ENCODE measurements around the gene SUMO1. TPM values are rescaled to one million over a fixed set of nuclear protein-coding genes. Genes with fewer than 3 reads are reported as not detected.

The SUMO1 gene
- total RNA-seq, 6 experiments from 2014 or later, result 135 to 153 (median 147) TPM

DNA sequence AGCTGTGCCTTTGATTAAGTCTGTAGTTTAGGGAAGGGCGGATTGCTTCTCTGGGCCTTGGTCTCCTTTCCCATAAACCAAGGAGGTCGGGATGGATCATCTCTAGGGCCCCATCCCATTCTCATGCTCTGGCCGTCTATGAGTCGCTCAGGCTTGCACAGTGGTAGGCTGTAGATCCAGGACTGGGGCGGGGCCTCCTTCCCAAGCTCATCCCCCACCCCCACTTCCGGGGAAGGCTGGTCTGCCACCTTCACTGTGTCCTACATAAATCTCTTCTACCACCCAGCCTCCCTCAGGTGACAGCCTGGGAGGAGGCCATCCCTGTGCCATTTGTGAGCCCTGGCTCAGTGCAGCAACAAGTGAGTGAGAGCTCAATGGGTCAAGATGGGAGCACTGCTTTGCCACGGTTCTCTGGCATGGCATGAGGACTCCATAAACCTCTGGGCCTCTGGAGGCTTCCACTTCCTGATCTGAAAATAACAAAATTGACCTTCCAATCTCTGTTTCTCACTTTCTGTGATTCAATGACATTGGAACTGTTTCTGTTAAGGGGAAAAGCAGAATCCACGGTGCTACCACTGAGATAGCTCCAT lies 68.5 kb downstream of the SUMO1 start:
- Mint-ChIP-seq H3K9me3 (no peaks in the 10 kb centered on the region), H3K27ac (no peak overlapping the region), H3K36me3 (ENCODE audit: low read depth) (no peaks in the 10 kb centered on the region), H3K27me3 (ENCODE audit: insufficient read depth) (no peaks in the 10 kb centered on the region), H3K4me1 (ENCODE audit: low read depth) (peaks cover 18% of the 10 kb centered on the region), H3K4me3 (no peak overlapping the region)
- no peak for DNase-seq
- TF ChIP-seq, protein P1, sequence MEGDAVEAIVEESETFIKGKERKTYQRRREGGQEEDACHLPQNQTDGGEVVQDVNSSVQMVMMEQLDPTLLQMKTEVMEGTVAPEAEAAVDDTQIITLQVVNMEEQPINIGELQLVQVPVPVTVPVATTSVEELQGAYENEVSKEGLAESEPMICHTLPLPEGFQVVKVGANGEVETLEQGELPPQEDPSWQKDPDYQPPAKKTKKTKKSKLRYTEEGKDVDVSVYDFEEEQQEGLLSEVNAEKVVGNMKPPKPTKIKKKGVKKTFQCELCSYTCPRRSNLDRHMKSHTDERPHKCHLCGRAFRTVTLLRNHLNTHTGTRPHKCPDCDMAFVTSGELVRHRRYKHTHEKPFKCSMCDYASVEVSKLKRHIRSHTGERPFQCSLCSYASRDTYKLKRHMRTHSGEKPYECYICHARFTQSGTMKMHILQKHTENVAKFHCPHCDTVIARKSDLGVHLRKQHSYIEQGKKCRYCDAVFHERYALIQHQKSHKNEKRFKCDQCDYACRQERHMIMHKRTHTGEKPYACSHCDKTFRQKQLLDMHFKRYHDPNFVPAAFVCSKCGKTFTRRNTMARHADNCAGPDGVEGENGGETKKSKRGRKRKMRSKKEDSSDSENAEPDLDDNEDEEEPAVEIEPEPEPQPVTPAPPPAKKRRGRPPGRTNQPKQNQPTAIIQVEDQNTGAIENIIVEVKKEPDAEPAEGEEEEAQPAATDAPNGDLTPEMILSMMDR (IDR thresholded peaks at IDR 0.05), result no peak

DNA sequence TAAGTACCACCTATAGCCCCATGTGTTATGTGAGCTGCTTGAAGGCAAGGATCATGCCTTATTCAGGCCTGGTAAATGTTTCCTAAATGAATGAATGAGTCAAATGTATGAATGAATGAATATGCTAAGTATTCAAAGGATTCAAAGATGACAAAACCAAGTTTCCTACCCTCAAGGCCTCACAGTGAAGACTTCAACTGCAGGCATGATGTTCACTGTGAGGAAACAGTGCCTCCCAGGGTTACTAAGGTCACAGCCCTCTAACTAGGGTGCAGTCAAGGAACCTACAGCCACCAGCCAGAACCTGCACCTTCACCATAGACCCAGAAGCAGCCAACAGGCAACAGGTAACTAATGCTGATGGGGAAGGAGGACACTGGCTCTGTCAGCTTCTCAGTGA lies 69.3 kb downstream of the SUMO1 start:
- no peak for DNase-seq
- Mint-ChIP-seq H3K27ac (no peak overlapping the region), H3K4me1 (ENCODE audit: low read depth) (peaks cover 25% of the 10 kb centered on the region), H3K9me3 (no peaks in the 10 kb centered on the region), H3K4me3 (no peak overlapping the region), H3K36me3 (ENCODE audit: low read depth) (no peaks in the 10 kb centered on the region), H3K27me3 (ENCODE audit: insufficient read depth) (no peaks in the 10 kb centered on the region; the same call in 1 of the 2 replicates)
- TF ChIP-seq, protein P1 (IDR thresholded peaks at IDR 0.05), result no peak

DNA sequence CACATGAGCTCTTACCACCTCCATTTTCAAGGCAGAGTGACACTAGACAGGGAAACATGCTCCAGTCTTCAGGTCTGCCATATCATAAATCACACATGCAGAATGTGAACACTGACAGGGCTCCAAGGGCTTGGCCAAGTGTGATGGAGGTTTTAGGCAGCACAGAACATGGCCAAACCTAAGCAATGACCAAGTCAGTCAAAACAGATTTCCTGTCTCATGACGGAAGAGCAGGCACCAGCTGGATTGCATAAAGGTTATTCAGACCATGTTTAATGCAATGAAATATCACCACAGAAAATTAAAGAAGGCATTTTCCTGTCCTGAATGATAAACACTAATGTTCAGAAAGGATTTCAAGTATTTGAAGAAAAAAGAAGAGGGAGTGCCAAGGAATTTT lies 72.5 kb downstream of the SUMO1 start:
- no peaks in the 10 kb centered on the region for H3K9me3 Mint-ChIP-seq
- no peak overlapping the region for H3K27ac Mint-ChIP-seq
- TF ChIP-seq, protein P1 (IDR thresholded peaks at IDR 0.05), result no peak
- peaks cover 29% of the 10 kb centered on the region for H3K4me1 Mint-ChIP-seq (ENCODE audit: low read depth)
- DNase-seq, result no peak
- H3K4me3 Mint-ChIP-seq, result no peak overlapping the region
- H3K27me3 Mint-ChIP-seq (ENCODE audit: insufficient read depth), result no peaks in the 10 kb centered on the region; the same call in 1 of the 2 replicates
- no peaks in the 10 kb centered on the region for H3K36me3 Mint-ChIP-seq (ENCODE audit: low read depth)

DNA sequence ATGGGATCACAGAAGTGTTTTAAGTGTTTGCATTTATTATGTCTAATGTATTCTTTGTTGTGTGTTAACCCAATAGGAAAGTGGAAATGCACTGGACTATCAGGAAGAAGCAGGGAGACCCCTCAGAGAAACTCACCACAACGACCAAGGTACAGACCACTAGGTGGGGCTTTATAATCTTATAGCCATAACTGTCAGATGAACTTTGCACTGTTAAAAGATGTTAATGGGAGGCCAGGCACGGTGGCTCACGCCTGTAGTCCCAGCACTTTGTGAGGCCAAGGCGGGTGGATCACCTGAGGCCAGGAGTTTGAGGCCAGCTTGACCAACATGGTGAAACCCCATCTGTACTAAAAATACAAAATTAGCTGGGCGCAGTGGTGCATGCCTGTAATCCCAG lies 73.2 kb downstream of the SUMO1 start:
- H3K36me3 Mint-ChIP-seq (ENCODE audit: low read depth), result no peaks in the 10 kb centered on the region
- TF ChIP-seq, protein P1 (IDR thresholded peaks at IDR 0.05), result no peak; the same call in 1 of the 2 replicates
- no peak for DNase-seq
- H3K27ac Mint-ChIP-seq, result no peak overlapping the region
- peaks cover 30% of the 10 kb centered on the region for H3K4me1 Mint-ChIP-seq (ENCODE audit: low read depth)
- H3K9me3 Mint-ChIP-seq, result no peaks in the 10 kb centered on the region
- no peak overlapping the region for H3K4me3 Mint-ChIP-seq
- H3K27me3 Mint-ChIP-seq (ENCODE audit: insufficient read depth), result no peaks in the 10 kb centered on the region; the same call in 1 of the 2 replicates

DNA sequence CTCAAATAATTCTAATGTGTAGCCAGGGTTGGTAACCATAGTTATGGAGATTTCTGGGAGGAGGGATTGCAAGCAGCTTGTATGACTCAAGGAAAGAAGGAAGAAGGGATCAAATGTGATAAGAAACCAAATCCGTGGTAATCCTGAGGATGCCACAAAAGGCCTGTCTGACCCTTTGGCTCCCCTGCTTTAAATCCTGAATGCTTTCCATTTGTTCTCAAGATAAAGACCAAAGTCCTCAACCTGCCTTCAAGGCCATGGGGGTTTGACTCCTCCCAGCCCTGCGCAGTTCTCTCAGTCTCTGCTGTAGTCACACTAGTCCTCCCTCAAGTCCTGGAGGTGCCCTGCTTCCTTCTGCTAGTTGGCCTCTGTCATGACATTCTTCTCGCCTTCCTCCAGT lies 74.0 kb downstream of the SUMO1 start:
- Mint-ChIP-seq H3K36me3 (ENCODE audit: low read depth) (no peaks in the 10 kb centered on the region), H3K27ac (no peak overlapping the region), H3K27me3 (ENCODE audit: insufficient read depth) (no peaks in the 10 kb centered on the region; the same call in 1 of the 2 replicates), H3K4me3 (no peak overlapping the region), H3K4me1 (ENCODE audit: low read depth) (peaks cover 30% of the 10 kb centered on the region), H3K9me3 (no peaks in the 10 kb centered on the region)
- TF ChIP-seq, protein P1 (IDR thresholded peaks at IDR 0.05), result no peak
- DNase-seq, result no peak
